ENCODE measurements around the gene HHIPL1.
A peak's percentile ranks its signal among the peaks of the same experiment; 100 is the strongest.

Gene HHIPL1

GRCh38 chr14:99677231-99678140 is 32.6 kb downstream of the HHIPL1 start:
- DNase-seq = no peak

DNA sequence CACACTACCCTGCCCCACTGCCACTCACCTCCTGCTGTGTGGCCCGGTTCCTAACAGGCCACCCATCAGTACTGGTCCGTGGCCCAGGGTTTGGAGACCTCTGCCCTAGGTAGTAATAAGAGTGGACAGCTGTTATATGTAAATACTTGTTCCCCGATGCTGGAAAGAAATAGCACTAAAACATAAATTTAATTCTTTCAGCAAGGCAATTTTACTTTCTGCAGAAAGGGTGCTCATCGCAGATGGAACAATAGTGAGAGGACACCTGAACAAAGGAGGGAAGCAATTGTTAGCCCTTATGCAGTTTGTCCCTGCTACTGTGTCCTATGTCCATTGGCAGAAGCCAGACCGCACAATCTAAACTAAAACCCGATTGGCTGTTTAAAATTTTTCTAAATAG is 33.3 kb downstream of the HHIPL1 start:
- DNase-seq = no peak

GRCh38 chr14:99679111-99679510 is 34.2 kb downstream of the HHIPL1 start:
- DNase-seq = no peak

GRCh38 chr14:99679543-99679942 is 34.6 kb downstream of the HHIPL1 start:
- DNase-seq = no peak

DNA sequence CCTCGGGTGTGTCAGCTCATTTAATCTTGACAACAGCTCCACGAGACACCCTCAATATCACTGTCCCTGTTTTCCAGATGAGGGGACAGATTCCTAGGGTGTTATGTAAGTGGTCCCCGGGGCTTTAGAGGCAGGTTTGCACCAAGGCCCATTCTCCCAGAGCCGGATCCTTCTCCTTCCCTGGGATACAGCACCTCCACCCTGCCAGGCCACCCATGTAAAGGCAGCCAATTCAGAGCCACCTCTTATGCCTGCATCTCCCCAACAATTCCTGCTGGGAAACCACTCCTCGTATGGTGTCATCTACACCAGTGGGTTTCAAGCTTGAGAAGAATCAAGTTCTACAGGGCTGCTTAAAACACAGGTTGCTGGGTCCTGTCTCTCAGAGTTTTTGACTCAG is 35.1 kb downstream of the HHIPL1 start:
- DNase-seq = no peak

- DNase-seq = no peak
These were observed 36.3 kb downstream of the HHIPL1 start for GRCh38 chr14:99681101-99681831.

DNA sequence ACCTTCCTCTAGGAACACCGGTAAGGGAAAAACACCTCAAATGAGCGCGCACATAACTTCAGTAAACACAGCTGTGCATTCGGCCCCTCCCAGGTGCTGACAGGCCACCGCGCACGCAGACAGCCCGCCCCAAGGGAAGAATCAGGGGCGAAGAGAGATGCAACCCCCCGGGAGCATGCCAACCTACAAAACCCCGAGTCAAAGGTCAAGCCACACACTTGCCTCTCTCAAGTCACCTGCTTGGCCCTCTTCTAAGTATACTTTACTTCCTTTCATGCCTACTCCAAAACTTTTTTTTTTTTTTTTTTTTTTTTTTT is 36.9 kb downstream of the HHIPL1 start:
- peak; percentile 20 to 21 for DNase-seq

- peak; percentile 58 to 68 for DNase-seq
These were observed 38.1 kb downstream of the HHIPL1 start for GRCh38 chr14:99682809-99683618.

DNA sequence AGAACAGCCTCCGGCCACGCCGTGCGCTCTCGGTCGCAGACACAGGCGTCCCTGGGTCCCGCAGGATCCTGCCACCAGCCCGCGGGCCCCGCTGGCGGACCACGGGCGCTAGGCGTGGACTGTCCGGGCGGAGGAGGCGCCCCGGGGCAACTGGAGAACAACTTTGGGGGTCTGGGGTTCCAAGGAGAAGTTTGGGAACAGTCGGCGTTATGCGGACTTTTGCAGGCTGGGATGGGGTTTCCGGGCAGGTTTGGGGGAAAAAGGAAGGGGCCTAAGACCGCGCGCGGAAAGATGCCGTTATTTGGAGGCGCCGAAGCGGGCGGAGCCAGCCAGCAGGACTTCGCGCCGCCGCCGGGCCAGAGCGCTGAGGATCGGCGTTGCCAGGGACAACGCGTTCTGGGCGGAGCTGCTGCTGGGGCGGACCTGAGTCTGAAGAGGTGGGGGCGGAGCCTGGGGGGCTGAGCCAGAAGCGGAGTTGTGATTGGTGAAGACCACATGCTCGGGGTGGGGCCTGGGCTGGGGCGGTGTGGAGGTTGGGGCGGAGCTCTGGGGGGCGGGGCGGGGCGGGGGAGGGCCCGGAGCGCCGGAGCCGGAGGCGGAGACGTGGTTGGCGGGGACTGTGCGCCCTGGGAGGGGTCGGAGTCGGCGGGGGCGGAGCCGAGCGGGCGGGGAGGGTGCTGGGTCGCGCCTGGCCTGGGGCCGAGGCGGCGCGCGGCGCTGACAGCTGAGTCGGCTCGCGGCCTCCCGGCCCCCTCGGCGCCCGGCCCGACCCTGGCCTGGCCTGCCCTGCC is 38.9 kb downstream of the HHIPL1 start, which contains the start of gene CYP46A1:
CYP46A1 (plus strand) TSS at position 680 of the 791 bp plus-strand sequence. CDS start 120 bp downstream, outside the sequence.
- DNase-seq = peak; percentile 92 to 96

DNA sequence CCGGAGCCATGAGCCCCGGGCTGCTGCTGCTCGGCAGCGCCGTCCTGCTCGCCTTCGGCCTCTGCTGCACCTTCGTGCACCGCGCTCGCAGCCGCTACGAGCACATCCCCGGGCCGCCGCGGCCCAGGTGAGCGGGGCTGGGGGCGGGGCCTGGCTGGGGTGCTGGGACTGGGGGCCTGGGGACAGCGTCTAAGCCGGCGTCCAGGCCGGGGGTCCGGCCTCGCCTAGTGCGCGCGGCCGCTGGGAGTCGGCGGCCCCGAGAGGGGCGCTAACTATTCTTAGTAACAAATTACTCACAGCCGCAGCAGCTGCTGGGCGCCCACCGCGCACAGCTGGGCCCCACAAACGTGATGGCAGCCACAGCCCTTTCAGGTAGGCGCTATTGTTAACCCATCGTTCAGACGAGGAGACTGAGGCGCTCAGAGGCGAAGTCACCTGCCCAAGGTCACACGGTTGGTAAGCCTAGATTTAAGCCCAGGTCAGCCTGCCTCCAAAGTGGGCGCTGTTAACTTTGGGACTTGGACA is 39.5 kb downstream of the HHIPL1 start:
- DNase-seq = no peak

GRCh38 chr14:99685151-99685591 is 40.2 kb downstream of the HHIPL1 start:
- no peak for DNase-seq

DNA sequence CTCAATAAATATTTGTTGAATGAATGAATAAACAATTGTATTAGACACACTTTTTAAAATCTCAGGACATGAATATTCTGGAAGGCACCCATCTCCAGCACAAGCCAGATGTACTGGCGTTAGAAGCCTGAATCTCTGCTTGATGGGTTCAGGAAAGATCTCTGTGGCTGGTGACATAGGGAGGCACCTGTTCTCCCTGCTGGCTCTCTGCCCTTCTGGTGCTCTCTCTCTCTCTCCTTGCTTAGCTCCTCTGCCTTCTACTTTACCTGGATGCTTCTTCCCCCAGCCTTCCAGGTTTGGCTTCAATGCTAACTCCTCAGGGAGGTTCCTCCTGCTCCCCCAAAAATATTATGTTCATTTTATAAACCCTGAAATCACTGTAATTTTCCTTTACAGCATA is 40.7 kb downstream of the HHIPL1 start:
- no peak for DNase-seq

GRCh38 chr14:99686557-99687283 is 41.8 kb downstream of the HHIPL1 start:
- DNase-seq = no peak

DNA sequence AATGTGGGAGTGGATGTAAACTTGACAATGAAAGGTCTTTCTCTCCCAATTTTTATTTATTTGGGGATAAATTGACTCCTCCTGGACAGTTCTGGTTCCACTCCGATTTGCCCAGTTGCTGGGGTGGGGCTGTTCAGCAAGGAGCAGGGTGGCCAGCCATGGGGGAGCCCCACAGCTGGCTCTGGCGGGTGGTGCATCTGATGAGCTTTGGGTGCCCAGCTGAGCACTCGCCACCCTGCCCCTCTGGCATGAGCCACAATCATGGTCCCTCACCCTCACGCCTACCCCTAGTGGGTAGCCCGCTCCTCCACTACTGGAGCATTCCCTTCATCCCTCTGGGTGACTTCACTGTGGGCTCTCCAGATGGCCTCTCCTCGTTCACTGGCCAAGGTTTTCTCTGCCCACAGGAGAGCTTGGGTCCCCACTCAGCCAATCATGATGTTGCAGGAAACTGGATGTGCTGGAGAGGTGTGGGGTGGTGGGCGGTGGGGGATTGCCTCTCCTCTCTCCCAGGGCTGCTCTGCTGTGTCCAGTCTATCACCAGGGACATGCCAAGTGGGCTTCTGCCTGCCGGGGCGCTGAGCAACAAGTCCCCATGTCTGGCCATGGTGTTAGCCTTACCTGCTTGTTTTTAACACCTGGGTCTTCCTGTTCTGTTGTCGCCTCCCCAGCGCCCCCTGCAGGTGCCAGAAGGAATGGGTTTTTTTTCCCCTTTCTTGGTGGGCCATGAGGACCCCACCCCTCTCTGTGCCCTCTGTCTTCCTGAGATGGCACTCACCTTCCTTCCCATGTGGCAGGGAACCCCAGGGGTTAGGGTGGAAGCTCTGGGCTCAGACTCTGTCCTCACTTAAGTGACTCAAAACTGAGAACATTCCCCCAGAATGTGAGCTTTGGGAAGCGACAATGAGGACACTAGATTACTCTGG is 42.6 kb downstream of the HHIPL1 start:
- no peak for DNase-seq

- DNase-seq = no peak
These were observed 43.3 kb downstream of the HHIPL1 start for GRCh38 chr14:99688210-99688581.

DNA sequence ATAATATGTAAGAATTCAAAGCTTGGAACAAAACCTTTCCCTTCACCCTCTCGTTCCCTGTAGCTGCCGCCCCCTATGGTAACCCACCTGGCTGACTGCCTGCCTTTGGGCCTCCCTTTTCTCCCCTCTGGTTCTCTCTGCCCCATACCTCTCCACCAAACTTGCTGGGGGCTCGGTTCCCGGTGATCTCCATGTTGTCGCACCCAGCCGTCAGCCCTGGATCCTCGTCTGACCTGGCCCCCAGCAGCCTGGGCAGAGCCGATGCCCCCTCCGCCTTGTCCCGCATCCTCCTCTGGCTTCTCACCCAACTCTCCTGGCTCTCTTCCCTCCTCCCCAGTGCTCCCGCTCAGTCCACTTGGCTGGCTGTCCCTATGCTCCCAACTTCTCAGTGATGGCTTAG is 43.7 kb downstream of the HHIPL1 start:
- DNase-seq = no peak

DNA sequence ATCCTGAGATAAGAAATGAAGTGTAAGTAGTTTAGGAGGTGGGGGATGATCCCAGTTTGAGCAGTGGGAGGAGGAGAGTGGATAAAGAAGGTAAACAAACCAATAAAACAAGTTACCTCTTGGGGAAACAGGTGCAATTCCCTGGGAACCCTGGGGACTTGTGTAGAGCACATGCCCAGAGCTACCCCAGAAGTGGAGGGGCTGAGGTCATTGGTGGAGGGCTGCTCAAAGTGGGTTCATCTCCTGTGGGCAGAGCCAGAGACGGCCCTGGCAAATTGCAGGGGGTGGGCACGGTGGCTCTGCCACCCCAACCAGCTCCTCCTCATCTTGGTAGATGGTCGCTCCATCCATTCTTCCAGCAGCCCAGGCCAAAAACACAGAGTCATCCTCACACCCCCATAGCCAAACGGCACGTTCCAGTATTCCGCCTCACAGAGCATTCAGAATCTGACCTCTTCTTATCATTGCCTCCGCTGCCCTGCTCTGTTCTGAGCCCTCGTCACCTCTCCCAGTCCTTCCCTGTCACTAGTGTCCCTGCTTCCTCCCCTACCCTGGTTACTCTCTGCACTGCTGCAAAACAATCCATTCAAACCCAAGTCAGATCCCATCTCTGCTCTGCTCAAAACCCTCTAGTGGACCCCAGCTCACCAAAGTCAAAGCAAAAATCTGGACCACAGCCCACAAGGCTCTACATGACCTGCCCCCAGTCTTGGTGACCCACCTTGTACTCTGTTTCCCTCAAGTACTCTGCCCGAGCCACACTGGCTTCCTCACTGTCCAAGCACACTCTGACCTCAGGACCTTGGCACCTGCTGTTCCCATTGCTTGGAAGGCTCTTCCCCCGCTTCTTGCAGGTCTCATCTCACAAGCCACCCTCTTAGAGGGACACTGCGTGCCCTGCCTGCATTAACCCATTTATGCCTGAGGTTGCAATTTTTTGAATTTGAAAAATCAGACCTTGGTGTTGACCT is 44.6 kb downstream of the HHIPL1 start:
- DNase-seq = no peak

GRCh38 chr14:99690636-99691035 is 45.7 kb downstream of the HHIPL1 start:
- no peak for DNase-seq

Data from SHP77 (cell line).